Measurements from ENCODE around the gene TRMT10A. TPM values are rescaled to one million over a fixed set of nuclear protein-coding genes. Genes with fewer than 3 reads are reported as not detected.

TRMT10A gene
- total RNA-seq, 4 donors from 2014 or later, result 6.0 to 9.0 (median 6.2) TPM

GRCh38 chr4:99510721-99511120 is 53.1 kb downstream of the TRMT10A start, which contains the start of gene C4orf17:
TSS of gene C4orf17 (plus strand) at chr4:99511021. CDS start at chr4:99513082, 2,061 bp downstream.
- TF ChIP-seq CTCF (IDR thresholded peaks at IDR 0.05; ENCODE audit: low read depth), result no peak

- no peak for TF ChIP-seq CTCF (IDR thresholded peaks at IDR 0.05; ENCODE audit: low read depth)
These were observed 56.1 kb downstream of the TRMT10A start for GRCh38 chr4:99507762-99508161.

- no peak for TF ChIP-seq CTCF (IDR thresholded peaks at IDR 0.05; ENCODE audit: low read depth)
These were observed 56.5 kb downstream of the TRMT10A start for GRCh38 chr4:99507349-99507748.

GRCh38 chr4:99506781-99507180 is 57.1 kb downstream of the TRMT10A start:
- no peak for TF ChIP-seq CTCF (IDR thresholded peaks at IDR 0.05; ENCODE audit: low read depth)

GRCh38 chr4:99504804-99505502 is 58.9 kb downstream of the TRMT10A start:
- TF ChIP-seq CTCF (IDR thresholded peaks at IDR 0.05; ENCODE audit: low read depth), result no peak

Other genes with a start within 250 kb of the TRMT10A start
- 1,000 to 10,000 TPM; 3,428 to 6,526 (median 5,135) TPM for gene ADH1B, start 242.6 kb downstream of the TRMT10A start, total RNA-seq
- gene ADH1C, start 211.3 kb downstream of the TRMT10A start, total RNA-seq, result 10 to 100 TPM; 21.3 to 51.7 (median 24.4) TPM
- gene ADH7, start 128.7 kb downstream of the TRMT10A start, total RNA-seq, result not detected
- not detected for gene C4orf17, start 53.0 kb downstream of the TRMT10A start, total RNA-seq
- gene MTTP, start 10.8 kb upstream of the TRMT10A start, total RNA-seq, result 1 to 10 TPM in 2 of 4 donors, under 1 TPM in 1, not detected in 1; 0.38 to 1.3 (median 1.0) TPM
- gene C4orf54, start 93.8 kb upstream of the TRMT10A start, total RNA-seq, result under 1 TPM in 1 of 4 donors, not detected in 3; under 0.01 TPM